ENCODE measurements around the gene GKAP1. TPM values are rescaled to one million over a fixed set of nuclear protein-coding genes. Genes with fewer than 3 reads are reported as not detected.
"Not testable (repeated sequence)": the region's sequence is repeated elsewhere in the genome, so short reads cannot be mapped to it uniquely, and the experiment has no call there.

The GKAP1 gene
- 1.9 TPM for total RNA-seq

DNA sequence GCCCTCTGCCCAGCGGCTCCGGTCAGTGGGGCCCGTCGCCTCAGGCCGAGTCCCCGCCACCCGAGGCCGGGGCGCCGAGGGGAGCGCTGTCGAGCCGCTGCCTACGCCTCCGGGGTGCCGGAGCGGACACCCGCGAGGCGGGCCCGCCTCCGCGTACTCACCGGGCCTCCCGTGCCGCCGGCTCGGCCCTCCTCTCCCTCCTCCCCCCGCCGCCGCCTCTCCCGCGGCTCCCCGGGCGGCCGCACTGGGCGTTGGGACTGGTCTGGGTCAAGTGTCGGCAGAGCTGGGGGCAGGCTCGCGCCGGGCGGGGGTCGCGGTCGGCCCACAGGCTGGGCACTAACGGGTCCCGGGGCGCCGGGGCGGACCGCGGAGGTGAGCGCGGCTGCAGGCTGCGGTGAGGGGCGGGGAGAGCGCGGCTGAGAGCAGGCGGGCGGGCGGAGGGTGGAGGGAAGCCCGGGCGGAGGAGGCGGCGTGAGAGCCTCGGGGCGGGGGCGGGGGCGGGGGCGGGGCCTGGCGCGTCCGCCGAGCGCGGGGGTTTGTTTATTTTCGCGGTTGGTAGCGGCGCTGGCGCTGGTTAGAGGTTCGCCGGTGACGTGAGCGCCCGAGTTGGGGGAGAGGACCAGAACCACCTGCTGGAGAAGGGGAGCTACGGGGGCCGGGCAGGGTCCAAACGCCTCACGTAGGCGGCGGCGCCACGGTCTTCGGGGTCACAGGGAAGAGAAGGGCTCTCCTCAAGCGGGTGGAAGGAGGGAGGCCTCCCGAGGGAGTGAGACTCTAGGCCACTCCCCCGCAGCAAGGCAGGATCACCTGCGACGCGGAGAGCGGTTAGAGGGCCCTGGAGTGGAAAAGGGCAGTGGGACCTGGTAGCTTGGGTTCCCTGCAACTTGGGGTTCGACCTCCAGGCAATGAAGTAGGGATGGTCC lies at the start of gene GKAP1:
TSS of gene GKAP1 (minus strand) at position 414 of the 923 bp plus-strand sequence. CDS start 11,252 bp downstream, outside the sequence.
- peak; percentile 65 to 88 (median 82) for DNase-seq (ENCODE audit: low read depth in 2 of 3, low spot score in 2 of 3)

DNA sequence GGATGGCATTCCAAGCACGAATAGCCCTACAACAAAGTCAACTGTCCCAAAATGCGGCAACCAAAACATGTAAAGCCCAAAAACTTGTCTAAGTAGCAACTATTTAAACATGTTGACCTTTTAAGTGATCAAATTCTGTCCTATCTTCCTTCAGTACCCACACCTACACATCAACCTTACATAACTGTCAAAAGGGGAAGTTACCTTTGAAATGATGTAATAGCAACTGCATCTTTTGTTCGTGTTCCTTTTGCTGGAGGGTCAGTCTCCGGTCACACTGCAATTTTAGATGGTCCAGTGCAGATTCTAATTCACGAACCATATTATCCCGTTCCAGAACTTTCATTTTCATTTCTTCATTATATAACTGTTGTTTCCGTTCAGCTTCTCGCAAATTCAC lies 32.3 kb upstream of the GKAP1 start:
- DNase-seq (ENCODE audit: low read depth in 2 of 3, low spot score in 2 of 3): not testable (repeated sequence)

DNA sequence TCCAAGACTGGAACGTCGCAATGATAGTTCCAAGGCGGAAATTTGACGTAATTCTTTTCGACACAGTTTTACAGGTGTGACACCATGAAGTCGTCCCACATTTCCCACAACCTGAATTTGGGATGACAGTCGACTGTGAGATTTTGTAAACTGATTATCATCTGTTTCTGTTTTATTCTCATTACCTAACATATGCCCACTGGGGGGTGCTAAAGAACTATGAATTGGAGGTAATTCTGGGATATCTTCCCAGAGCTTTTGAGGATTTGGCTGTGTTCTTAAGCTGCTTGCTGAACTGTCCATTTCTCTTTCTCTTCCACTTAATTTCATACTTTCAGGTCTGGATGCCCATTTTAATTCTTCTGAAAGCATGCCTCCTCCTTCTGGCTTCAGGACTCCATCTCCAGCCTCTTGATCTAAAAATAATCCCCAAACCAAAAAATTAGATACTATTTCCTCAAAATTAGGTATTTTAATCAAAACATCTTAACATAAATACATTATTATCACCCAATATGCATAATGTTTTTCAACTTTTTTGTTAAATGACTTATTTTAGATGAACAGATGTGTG lies 19.6 kb upstream of the GKAP1 start:
- DNase-seq (ENCODE audit: low read depth in 2 of 3, low spot score in 2 of 3): not testable (repeated sequence)

DNA sequence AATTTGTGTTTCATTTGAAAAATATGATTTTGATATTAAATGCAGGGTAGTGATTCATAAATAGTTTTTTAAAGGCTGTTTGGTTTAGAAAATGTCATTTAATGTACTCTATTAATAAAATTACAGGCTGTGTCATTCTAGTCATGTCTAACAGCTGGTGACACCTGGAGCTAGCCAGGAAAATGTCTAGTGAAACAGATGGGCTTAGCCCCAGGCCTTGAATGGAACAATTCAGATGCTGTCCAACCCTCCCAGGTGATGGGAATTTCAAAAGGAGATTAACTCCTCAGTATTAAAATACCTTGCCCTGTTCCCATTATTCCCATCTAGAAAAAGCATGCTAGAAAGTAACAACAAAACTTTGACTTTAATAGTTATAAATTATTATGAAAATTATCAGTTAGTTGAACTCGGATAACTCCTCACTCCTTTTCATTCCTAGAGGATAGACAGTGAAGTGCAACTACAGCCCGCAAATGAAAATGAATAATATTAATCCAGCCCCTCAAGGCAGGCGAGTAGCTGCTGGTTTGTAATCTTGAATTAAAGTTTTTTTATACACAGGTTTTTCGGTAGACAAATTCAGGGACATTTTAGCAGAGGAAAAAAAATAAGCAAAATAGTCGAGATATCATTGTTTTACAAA lies 13.0 kb upstream of the GKAP1 start:
- not testable (repeated sequence) for DNase-seq (ENCODE audit: low read depth in 2 of 3, low spot score in 2 of 3)

DNA sequence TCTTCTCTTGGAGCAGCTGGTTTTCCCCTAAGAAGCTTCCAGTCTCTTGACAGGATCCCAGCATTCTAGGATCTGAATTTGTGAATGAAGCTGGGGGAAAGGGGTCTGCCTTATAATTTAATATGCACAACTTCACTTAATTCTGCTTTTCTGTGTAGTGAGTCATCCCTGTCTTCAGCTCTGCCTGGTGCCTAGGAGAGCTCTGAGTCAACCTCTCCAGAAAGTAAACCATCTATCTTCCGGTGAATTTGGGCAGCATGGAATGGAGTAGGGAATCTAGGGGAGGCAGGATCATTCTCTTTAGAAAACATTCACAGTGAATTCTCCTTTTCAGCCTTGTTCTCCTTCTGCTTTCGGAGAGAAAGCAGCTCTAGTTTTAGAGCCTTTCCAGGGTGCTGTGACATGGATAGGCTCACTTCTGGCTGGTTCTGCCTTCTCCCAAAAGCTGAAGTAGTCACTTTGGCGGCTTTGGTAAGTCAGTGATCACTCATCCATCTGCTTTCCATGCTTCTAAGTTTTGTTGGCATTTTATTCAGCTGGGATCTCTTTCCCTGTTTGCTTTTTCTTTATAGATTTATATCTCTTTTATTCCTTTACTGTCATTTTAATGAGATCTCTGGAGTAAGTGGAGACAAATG lies 7.5 kb upstream of the GKAP1 start:
- DNase-seq (ENCODE audit: low read depth in 2 of 3, low spot score in 2 of 3): not testable (repeated sequence)

DNA sequence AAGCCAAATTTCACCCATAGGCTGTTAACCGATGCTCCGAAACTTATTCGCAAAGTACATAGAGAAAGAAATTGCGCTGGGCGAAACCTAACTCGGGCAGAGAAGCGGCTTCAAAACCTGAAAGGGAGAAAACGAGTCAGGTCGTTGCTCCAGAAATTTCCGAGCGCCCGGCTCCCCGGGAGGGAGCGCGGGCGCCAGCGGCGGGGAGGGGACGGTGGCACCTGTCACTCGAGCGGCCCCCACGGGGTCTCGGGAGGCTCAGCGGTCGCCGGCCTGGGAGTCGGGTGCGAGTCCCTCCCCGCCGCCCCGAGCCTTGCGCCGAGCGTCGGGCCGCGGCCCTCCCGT lies 586 bp downstream of the GKAP1 start:
- peak in 1 of 3 donors; percentile 20 for DNase-seq (ENCODE audit: low read depth in 2 of 3, low spot score in 2 of 3)

DNA sequence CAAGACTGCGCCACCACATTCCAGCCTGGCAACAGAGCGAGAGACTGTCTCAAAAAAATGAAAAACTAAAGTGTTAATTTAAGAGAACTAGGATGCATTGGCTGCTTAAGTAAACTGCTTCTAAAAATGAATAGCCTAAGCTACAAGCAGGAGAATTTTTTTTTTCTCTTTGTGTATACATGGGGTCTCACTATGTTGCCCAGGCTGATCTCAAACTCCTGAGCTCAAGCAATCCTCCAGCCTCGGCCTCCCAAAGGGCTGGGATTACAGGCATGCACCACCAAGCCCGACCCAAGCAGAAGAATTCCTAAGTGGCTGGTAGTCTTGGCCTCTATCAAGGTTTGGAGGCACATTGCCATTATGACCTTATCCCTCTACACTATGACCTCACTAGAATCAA lies 2.4 kb downstream of the GKAP1 start:
- DNase-seq (ENCODE audit: low read depth in 2 of 3, low spot score in 2 of 3): not testable (repeated sequence)

DNA sequence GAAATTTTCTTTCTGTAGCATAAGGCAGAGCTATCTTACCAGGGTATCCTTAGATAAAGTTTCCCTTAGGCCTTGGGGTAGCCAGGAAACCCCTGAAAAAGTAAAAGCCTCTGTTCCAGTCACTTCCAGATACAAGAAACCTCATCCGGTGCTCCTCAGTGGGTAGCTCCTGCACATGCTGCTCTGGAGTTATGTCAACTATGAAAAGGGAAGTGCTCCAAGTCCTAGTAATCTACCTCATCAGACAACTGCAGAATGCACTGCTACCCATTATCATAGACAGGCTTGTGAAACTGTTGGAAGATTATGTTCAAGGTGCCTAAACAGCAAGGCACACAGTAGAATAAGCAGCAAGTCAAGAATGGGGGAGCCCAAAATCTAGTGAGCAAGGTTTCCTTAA lies 8.4 kb downstream of the GKAP1 start:
- DNase-seq (ENCODE audit: low read depth in 2 of 3, low spot score in 2 of 3): not testable (repeated sequence)

DNA sequence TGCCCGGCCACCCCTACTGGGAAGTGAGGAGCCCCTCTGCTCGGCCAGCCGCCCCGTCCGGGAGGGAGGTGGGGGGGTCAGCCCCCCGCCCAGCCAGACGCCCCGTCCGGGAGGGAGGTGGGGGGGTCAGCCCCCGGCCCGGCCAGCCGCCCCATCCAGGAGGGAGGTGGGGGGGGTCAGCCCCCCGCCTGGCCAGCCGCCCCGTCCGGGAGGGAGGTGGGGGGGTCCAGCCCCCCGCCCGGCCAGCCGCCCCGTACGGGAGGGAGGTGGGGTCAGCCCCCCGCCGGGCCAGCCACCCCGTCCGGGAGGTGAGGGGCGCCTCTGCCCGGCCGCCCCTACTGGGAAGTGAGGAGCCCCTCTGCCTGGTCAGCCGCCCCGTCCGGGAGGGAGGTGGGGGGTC lies 13.1 kb downstream of the GKAP1 start:
- DNase-seq (ENCODE audit: low read depth in 2 of 3, low spot score in 2 of 3): not testable (repeated sequence)

DNA sequence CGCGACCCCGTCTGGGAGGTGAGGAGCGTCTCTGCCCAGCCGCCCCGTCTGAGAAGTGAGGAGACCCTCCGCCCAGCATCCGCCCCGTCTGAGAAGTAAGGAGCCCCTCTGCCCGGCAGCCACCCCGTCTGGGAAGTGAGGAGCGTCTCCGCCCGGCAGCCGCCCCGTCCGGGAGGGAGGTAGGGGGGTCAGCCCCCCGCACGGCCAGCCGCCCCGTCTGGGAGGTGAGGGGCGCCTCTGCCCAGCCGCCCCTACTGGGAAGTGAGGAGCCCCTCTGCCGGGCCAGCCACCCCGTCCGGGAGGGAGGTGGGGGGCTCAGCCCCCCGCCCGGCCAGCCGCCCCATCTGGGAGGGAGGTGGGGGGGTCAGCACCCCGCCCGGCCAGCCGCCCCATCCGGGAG lies 13.6 kb downstream of the GKAP1 start:
- not testable (repeated sequence) for DNase-seq (ENCODE audit: low read depth in 2 of 3, low spot score in 2 of 3)

DNA sequence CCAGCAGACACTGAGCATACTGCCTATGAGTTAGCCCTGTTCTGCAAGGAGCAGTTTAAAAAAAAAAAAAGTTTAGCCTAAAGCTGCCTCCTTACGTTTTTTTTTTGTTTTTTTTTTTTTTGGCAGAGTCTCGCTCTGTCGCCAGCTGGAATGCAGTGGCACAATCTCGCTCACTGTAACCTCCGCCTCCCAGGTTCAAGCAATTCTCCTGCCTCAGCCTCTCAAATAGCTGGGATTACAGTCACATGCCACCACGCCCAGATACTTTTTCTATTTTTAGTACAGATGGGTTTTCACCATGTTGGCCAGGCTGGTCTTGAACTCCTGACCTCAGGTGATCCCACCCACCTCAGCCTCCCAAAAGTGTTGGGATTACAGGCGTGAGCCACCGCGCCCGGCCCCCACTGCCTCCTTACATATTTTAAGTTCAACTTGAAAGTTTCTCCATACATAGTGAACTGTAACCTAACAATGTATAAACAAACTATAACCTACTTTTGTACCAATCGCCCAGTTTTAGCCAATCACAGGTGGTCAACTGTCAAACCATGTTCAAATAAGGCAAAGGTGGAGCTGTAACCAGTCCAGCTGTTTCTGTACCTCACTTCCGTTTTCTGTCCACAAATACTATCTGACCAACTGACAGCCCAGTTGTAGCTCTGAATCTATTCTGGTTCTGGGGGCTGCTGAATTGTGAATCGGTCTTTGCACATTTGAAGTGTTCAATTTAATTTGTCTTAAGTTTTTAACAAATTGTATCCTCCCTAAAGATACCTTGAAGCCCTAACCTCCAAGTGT lies 17.1 kb downstream of the GKAP1 start:
- no peak for DNase-seq (ENCODE audit: low read depth in 2 of 3, low spot score in 2 of 3)

DNA sequence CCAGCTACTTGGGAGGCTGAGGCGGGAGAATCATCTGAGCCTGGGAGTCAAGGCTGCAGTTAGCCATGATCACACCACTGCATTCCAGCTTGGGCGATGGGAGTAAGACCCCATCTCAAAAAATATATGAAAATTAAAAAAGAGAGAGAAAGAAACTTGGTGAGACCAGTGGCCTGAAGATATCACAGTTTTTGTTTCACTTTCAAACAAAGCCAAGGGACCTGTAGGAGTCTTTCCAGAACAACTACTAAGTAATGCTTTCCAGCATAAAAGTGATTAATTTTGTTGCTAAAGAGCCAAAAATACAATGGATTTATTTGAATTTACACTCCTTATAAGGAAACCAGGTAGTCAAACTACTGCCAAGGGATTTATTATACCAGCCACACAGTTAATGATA lies 23.5 kb downstream of the GKAP1 start:
- no peak for DNase-seq (ENCODE audit: low read depth in 2 of 3, low spot score in 2 of 3)

DNA sequence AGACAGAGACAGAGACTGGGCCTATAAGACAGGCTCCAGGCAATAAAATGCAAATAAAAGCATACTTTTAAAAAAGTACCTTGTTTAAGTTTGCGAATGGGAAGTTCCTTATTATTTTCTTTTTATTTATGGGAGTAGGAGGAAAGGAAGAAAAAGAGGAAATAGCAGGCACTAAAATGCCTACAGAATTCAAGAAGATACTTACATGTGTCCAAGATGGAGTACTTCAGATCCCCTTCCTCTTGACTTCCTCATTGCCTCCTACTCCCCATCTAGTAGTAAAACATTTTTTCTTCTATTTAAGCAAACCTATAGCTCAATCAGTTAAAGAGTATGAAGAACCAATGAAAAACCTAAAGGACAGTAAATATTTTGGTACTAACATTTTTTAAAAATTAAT lies 24.8 kb downstream of the GKAP1 start:
- no peak for DNase-seq (ENCODE audit: low read depth in 2 of 3, low spot score in 2 of 3)

DNA sequence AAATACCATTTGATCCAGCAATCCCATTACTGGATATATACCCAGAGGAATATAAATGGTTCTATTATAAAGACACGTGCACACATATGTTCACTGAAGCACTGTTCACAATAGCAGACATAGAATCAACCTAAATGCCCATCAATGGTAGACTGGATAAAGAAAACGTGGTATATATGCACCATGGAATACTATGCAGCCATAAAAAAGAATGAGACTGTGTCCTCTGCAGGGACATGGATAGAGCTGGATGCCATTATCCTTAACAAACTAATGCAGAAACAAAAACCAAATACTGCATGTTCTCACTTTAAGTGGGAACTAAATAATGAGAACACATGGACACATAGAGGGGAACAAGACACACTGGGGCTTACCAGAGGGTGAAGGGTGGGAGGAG lies 39.4 kb downstream of the GKAP1 start:
- no peak for DNase-seq (ENCODE audit: low read depth in 2 of 3, low spot score in 2 of 3)

DNA sequence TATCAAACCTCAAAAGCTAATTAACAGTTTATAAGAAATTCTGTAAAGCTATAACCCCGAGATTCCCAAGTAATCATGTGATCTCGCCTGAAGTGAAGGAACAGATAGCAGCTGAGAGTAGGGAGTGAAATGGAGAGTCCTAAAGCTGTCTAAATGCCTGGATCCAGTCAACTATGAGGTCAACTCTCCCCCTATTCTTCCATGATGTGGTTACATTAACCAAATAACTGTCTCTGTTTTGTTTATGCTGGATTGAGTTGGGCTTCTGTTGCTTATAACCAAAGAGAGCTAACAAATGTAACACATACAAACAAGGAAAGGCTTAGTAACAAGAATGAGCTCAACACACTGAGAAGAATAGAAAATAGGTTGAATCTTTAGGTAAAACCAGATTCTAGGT lies 41.6 kb downstream of the GKAP1 start:
- no peak for DNase-seq (ENCODE audit: low read depth in 2 of 3, low spot score in 2 of 3)

DNA sequence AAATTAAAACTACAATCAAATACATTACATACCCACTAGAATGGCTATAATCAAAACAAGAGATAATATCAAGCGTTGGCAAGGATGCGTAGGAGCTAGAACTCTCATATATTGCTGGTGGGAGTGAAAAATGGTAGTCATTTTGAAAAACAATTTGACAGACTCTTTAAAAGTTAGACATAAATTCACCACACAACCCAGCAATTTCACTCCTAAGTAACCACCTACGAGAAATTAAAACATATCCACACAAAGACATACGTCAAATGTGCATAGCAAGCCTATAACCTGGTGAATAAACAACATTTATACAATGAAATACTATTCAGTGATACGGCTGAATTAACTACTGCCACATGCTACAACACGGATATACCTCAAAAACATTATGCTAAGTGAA lies 44.7 kb downstream of the GKAP1 start:
- DNase-seq (ENCODE audit: low read depth in 2 of 3, low spot score in 2 of 3): no peak

DNA sequence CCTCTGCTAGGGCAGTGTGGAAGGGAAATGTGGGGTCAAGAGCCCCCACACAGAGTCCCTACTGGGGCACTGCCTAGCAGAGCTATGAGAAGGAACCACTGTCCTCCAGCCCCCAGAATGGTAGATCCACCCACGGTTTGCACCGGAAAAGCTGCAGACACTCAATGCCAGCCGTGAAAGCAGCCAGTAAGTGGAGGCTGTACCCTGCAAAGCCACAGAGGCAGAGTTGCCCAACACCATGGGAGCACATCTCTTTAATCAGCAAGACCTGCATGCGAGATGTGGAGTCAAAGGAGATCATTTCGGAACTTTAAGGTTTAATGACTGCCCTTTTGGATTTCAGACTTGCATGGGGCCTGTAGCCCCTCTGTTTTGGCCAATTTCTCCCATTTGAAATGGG lies 52.2 kb downstream of the GKAP1 start:
- no peak for DNase-seq (ENCODE audit: low read depth in 2 of 3, low spot score in 2 of 3)

DNA sequence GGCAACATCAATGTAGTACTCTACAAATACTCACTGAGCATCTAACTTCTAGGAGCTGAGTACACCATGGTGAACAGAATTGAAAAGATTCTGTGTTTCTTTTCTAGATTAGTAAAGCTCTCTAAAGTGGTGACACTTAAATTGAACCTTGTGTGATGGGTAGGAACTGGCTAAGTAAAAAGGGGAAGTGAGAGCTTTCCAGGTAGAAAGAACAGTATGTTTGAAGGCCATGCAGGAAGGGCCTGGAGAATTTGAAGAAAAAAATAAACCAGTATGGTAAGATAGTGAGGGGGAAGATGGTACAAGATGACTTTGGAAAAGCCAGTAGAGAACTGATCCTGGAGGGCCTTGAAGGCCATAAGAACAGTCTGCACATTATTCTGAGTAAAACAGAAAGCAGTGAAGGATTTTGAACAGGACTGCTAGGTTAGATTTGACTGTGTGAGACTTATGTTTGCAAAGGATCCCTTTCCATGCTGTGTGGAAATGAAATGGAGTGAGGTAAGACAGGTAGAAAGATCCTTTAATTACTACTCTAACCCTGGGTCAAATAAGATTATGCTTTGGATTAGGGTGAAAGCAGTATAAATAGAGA lies 63.1 kb downstream of the GKAP1 start:
- DNase-seq (ENCODE audit: low read depth in 2 of 3, low spot score in 2 of 3): peak in 1 of 3 donors; percentile 16

DNA sequence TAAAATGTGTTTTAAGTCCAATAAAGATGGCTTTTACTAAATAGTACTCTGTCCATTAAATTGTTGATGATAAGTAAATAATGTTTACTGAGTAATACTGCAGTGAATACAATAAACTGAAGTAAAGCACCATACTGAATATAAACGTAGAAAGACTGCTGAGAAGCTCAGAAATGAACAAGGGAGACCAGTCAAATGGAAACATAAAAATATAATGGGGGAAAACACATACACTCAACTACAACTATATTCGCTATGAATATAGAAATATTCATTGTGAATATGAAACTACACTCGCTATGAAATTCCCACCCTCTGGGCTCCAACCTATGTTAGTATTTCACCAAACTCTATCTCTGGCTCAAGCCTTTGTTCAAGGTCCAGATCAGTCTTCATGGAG lies 67.9 kb downstream of the GKAP1 start:
- no peak for DNase-seq (ENCODE audit: low read depth in 2 of 3, low spot score in 2 of 3)

DNA sequence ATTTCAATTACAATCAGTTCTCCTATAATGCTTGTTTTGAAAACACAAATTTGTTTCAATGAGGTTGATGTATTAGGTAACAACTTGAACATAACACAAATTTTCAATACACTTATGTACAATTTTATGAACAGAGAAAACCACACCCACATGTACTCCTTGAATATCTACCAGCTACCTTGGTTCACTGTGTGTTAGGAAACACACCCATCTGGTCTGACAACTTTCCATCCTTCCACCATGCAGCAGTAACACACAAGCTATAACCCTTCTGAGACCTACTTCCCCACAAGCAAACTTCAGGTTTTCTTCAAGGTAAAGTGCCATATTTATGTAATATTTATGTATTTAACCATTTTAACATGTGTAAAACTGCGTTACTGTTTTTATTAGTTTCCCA lies 73.4 kb downstream of the GKAP1 start:
- DNase-seq (ENCODE audit: low read depth in 2 of 3, low spot score in 2 of 3): no peak
